K562 (cell line): Measurements from ENCODE around the gene ARHGAP18.

Source experiments
- ARNT ChIP-seq, 2 experiments: fragments of 450-650 bp; IDR thresholded peaks; 2 replicates each; pipeline ENCODE4 v1.6.1; 2016; ENCODE audit warnings: mild to moderate bottlenecking in 1 of 2
- BRF2 ChIP-seq: IDR thresholded peaks from 3 replicates; pipeline ENCODE4 v1.6.1; 2011; ENCODE audit warnings: borderline replicate concordance, mild to moderate bottlenecking; ENCODE audit not compliant: insufficient read length, insufficient read depth
- DPF2 ChIP-seq: fragments of 450-650 bp; IDR thresholded peaks from 2 replicates; pipeline ENCODE4 v1.6.1; 2016
- HLTF ChIP-seq: fragments of 450-650 bp; IDR thresholded peaks from 2 replicates; pipeline ENCODE4 v1.6.1; 2016
- MYC ChIP-seq, 2 experiments: fragments of 250-450 bp in 1 of 2; sonication (Bioruptor Pico) in 1 of 2; IDR thresholded peaks; 2 replicates each; pipeline versions ENCODE4 v1.5.1 to v1.6.1; 2012 to 2021; ENCODE audit warnings: low read depth in 2 of 2, borderline replicate concordance in 1 of 2, improper control_type of control experiment in 1 of 2, low read length in 1 of 2, mild to moderate bottlenecking in 1 of 2, moderate library complexity in 1 of 2
- POLR2A ChIP-seq: fragments of 450-650 bp; conservative IDR thresholded peaks from 2 replicates; pipeline ENCODE4 v1.6.1; 2016
- PYGO2 ChIP-seq: fragments of 450-650 bp; IDR thresholded peaks from 2 replicates; pipeline ENCODE4 v1.6.1; 2016; ENCODE audit warnings: mild to moderate bottlenecking, missing genetic modification characterization, moderate library complexity, missing compliant biosample characterization
- SREBF1 ChIP-seq: fragments of 150-350 bp; IDR thresholded peaks from 2 replicates; pipeline ENCODE4 v1.6.1; 2014; ENCODE audit warnings: antibody characterized with exemption, low read depth, low read length, borderline replicate concordance
- TOE1 ChIP-seq, 2 experiments: fragments of 450-650 bp in 1 of 2; sonication (generic) in 1 of 2; formaldehyde crosslinking in 1 of 2; IDR thresholded peaks; 2 replicates each; pipeline versions ENCODE4 v1.7.1 to v1.8.0; 2016 to 2022; ENCODE audit warnings: borderline replicate concordance in 2 of 2, mild to moderate bottlenecking in 2 of 2, antibody characterized with exemption in 1 of 2, inconsistent platforms in 1 of 2, low read depth in 1 of 2, missing genetic modification reagents in 1 of 2, moderate library complexity in 1 of 2
- ZFX ChIP-seq: sonication (generic); formaldehyde crosslinking; IDR thresholded peaks from 2 replicates; pipeline ENCODE4 v1.8.0; 2022; ENCODE audit warnings: mild to moderate bottlenecking, missing genetic modification reagents, moderate library complexity
- ZNF143 ChIP-seq: sonication (generic); formaldehyde crosslinking; IDR thresholded peaks from 2 replicates; pipeline ENCODE4 v1.9.0; 2022; ENCODE audit warnings: mild to moderate bottlenecking, missing genetic modification reagents
- TF ChIP-seq, protein P1 (sequence below): sonication (generic); formaldehyde crosslinking; IDR thresholded peaks from 2 replicates; pipeline ENCODE4 v1.8.0; 2022; ENCODE audit warnings: missing genetic modification reagents, mild to moderate bottlenecking, borderline replicate concordance

- no peak for TF ChIP-seq POLR2A
- no peak for TF ChIP-seq DPF2
- no peak for TF ChIP-seq ZFX (CRISPR knock-in tag)
- TF ChIP-seq BRF2 = no peak
- no peak for TF ChIP-seq PYGO2 (tag)
- no peak for TF ChIP-seq ZNF143 (CRISPR knock-in tag)
- no peak for TF ChIP-seq SREBF1
- TF ChIP-seq ARNT (IDR thresholded peaks at IDR 0.05) = no peak
- TF ChIP-seq, protein P1, sequence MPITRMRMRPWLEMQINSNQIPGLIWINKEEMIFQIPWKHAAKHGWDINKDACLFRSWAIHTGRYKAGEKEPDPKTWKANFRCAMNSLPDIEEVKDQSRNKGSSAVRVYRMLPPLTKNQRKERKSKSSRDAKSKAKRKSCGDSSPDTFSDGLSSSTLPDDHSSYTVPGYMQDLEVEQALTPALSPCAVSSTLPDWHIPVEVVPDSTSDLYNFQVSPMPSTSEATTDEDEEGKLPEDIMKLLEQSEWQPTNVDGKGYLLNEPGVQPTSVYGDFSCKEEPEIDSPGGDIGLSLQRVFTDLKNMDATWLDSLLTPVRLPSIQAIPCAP (CRISPR knock-in tag) = no peak
- no peak for TF ChIP-seq TOE1 (IDR thresholded peaks at IDR 0.05; ENCODE audit: borderline replicate concordance)
- no peak for TF ChIP-seq TOE1 (CRISPR knock-in tag; IDR thresholded peaks at IDR 0.05; ENCODE audit: borderline replicate concordance, low read depth)
- TF ChIP-seq HLTF = no peak
- TF ChIP-seq MYC (IDR thresholded peaks at IDR 0.05; ENCODE audit: low read depth, low read length) = no peak
- TF ChIP-seq MYC (CRISPR knock-in tag; IDR thresholded peaks at IDR 0.05; ENCODE audit: borderline replicate concordance, low read depth) = no peak
Observed at GRCh38 chr6:129637340-129638054, 72.5 kb downstream of the ARHGAP18 start.
